Measurements from ENCODE around the gene RHCG. TPM values are rescaled to one million over a fixed set of nuclear protein-coding genes. Genes with fewer than 3 reads are reported as not detected.
A peak's percentile ranks its signal among the peaks of the same experiment; 100 is the strongest.

The RHCG gene
- not detected for polyA plus RNA-seq

DNA sequence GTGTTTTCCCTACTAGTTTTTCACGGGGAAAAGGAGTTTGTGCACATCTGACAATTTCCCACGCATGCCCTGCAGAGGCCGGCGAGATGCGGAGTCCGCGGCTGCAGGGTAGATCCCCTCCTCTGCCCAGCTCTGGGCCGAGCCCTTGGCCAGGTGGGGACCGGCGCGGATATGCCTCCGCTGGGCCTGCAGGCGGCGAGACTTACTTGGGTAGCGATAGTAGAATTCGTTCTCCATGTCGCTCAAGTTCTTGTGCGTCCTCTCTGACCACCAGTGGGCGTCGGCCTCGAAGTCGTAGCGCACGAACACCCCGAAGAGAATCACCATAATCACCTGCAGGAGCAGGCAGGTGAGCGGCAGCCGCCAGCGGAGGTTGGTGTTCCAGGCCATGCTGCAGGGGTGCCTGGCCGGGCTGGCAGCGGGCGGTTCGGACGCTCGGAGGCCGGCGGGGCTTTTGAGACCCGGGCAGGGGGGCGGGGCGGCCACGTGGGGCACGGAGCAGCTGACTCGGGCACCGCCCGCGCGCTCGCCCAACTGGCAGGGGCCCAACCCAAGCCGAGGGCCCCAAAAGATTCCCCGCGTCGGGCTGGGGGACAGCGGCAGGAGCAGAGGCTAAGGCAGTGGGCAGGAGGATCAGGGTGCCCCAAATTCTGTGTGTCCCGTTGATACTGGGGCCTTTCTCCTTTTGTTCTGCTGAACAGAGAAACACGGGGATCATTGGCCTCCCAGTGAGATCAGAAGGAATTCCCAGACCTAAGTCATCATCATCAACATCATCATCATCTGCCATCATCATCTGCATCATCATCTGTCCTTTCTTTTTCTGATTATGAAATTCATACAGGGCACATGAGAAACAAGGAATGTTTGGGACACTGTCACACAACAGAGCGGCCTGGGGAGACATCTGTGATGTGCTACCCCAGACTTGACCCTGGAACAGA lies at the start of gene RHCG:
Gene RHCG, minus strand, starts transcription at position 429 of the 944 bp plus-strand sequence. Its CDS starts 39 bp downstream, at position 390.
- Mint-ChIP-seq H3K36me3 (no peaks in the 10 kb centered on the region), H3K27me3 (peaks cover 42% of the 10 kb centered on the region), H3K27ac (no peak within 1 kb of the TSS), H3K9me3 (no peaks in the 10 kb centered on the region), H3K4me3 (peak within 1 kb of the TSS in 3 of 4 donors; percentile 58 to 75 (median 68)), H3K4me1 (peaks cover 0 to 5% (median 2%) of the 10 kb centered on the region in 3 donors)

- peaks cover 5% of the 10 kb centered on the region for H3K36me3 Mint-ChIP-seq
- no peak overlapping the region for H3K4me3 Mint-ChIP-seq
- no peak overlapping the region for H3K27ac Mint-ChIP-seq
- no peaks in the 10 kb centered on the region for H3K4me1 Mint-ChIP-seq
- H3K27me3 Mint-ChIP-seq = peaks cover 2% of the 10 kb centered on the region
- H3K9me3 Mint-ChIP-seq = peaks cover 0 to 8% (median 3%) of the 10 kb centered on the region in 3 donors
These were observed 47.0 kb upstream of the RHCG start for GRCh38 chr15:89543389-89543788.

- no peak overlapping the region for H3K4me3 Mint-ChIP-seq
- no peak overlapping the region for H3K27ac Mint-ChIP-seq
- no peaks in the 10 kb centered on the region for H3K4me1 Mint-ChIP-seq
- H3K27me3 Mint-ChIP-seq = peaks cover 4% of the 10 kb centered on the region
- H3K36me3 Mint-ChIP-seq = peaks cover 8% of the 10 kb centered on the region
- H3K9me3 Mint-ChIP-seq = peaks cover 0 to 12% (median 6%) of the 10 kb centered on the region in 3 donors
These were observed 46.0 kb upstream of the RHCG start for GRCh38 chr15:89542369-89542768.

DNA sequence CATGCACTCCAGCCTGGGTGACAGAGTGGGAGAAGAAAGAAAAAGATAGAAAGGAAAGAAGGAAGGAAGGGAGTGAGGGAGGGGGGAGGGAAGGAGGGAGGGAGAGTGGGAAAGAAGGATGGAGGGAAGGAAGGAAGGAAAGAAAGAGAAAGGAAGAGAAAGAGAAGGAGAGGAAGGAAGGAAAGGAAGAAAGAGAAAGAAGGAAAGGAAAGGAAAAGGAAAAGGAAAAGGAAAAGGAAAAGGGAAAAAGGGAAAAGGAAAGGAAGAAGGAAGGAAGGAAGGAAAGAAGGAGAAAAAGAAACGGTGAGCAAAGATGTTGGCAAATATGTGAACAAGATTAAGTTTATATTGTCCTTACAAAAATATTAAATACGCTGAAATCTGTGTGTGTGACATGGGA lies 42.6 kb upstream of the RHCG start:
- peaks cover 0 to 12% (median 7%) of the 10 kb centered on the region in 3 donors for H3K9me3 Mint-ChIP-seq
- H3K27ac Mint-ChIP-seq = no peak overlapping the region
- H3K27me3 Mint-ChIP-seq = peaks cover 8% of the 10 kb centered on the region
- peaks cover 0 to 1% (median 0%) of the 10 kb centered on the region in 3 donors for H3K4me1 Mint-ChIP-seq
- H3K36me3 Mint-ChIP-seq = peaks cover 5% of the 10 kb centered on the region
- no peak overlapping the region for H3K4me3 Mint-ChIP-seq

DNA sequence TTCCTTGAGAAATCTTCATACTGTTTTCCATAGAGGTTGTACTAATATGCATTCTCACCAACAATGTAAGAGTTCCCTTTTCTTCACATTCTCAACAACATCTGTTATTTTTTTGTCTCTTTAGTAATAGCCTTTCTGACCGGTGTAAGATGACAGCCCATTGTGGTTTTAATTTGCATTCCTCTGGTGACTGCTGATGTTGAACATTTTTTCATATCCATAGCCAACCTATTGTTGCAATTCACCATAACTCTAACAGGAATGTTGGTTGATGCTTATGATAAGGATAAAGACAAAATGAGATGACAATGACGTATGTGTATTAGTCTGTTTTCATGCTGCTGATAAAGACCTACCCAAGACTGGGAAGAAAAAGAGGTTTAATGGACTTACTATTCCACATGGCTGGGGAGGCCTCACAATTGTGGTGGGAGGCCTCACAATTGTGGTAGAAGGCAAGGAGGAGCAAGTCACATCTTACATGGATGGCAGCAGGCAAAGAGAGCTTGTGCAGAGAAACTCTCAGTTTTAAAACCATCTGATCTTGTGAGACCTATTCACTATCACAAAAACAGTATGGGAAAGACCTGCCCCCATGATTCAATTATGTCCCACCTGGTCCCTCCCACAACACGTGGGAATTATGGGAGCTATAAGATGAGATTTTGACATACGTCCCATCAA lies 37.6 kb upstream of the RHCG start:
- Mint-ChIP-seq H3K36me3 (peaks cover 3% of the 10 kb centered on the region), H3K4me1 (peaks cover 0 to 2% (median 0%) of the 10 kb centered on the region in 3 donors)

DNA sequence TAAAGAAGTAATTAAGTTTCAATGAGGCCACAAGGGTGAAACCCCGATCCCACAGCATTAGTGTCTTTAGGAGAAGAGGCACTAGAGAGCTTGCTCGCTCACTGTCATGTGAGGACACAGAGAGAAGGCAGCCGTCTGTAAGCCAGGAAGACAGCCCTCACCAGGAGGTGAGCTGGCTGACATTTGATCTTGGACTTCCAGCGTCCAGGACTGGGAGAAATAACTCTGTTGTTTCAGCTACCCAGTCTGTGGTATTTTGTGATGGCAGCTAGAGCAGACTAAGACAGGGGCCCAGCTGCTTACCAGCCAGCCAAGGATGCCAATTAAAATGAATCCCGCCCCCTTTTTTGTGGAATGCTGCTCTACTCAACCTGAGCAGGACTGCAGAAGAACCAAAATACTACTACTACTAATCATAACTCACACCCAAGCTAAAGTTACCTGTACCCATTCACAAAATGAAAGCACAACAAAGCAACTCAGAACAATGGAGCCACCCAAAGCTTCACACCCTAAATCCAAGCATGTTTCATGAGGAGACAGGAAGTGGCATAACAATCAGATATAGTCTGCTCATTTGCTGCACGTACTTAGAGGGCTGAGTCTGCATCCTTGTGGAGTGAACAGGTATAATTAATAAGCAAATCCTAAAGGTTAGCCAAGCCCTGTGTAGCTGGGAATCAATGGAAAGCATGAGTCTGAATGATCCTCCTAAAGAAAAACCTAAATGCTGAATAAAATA lies 35.6 kb upstream of the RHCG start:
- Mint-ChIP-seq H3K36me3 (no peaks in the 10 kb centered on the region), H3K9me3 (peaks cover 0 to 5% (median 3%) of the 10 kb centered on the region in 3 donors), H3K27ac (no peak overlapping the region), H3K27me3 (peaks cover 4% of the 10 kb centered on the region), H3K4me3 (no peak overlapping the region), H3K4me1 (peaks cover 0 to 2% (median 0%) of the 10 kb centered on the region in 3 donors)

More for the DNA sequence above, 37.6 kb upstream of the RHCG start:
- Mint-ChIP-seq H3K4me3 (no peak overlapping the region), H3K9me3 (peaks cover 0 to 11% (median 8%) of the 10 kb centered on the region in 3 donors), H3K27me3 (peaks cover 6% of the 10 kb centered on the region), H3K27ac (no peak overlapping the region)

- Mint-ChIP-seq H3K4me3 (peak overlapping the region in 1 of 4 donors; percentile 25), H3K27me3 (peaks cover 2% of the 10 kb centered on the region), H3K4me1 (peaks cover 0 to 2% (median 0%) of the 10 kb centered on the region in 3 donors), H3K36me3 (no peaks in the 10 kb centered on the region), H3K27ac (no peak overlapping the region), H3K9me3 (peaks cover 0 to 5% (median 3%) of the 10 kb centered on the region in 3 donors)
These were observed 34.6 kb upstream of the RHCG start for GRCh38 chr15:89530976-89531375.

- peaks cover 0 to 3% (median under 1%) of the 10 kb centered on the region in 3 donors for H3K9me3 Mint-ChIP-seq
- no peaks in the 10 kb centered on the region for H3K4me1 Mint-ChIP-seq
- no peaks in the 10 kb centered on the region for H3K27me3 Mint-ChIP-seq
- peaks cover 2% of the 10 kb centered on the region for H3K36me3 Mint-ChIP-seq
- no peak overlapping the region for H3K4me3 Mint-ChIP-seq
- H3K27ac Mint-ChIP-seq = no peak overlapping the region
These were observed 32.5 kb upstream of the RHCG start for GRCh38 chr15:89528757-89529352.

GRCh38 chr15:89526601-89527441 lies 30.4 kb upstream of the RHCG start:
- H3K27ac Mint-ChIP-seq = peak overlapping the region in 1 of 3 donors; percentile 67
- H3K9me3 Mint-ChIP-seq = no peaks in the 10 kb centered on the region
- peaks cover 0 to 7% (median 3%) of the 10 kb centered on the region in 3 donors for H3K4me1 Mint-ChIP-seq
- no peaks in the 10 kb centered on the region for H3K27me3 Mint-ChIP-seq
- H3K4me3 Mint-ChIP-seq = no peak overlapping the region
- peaks cover 2% of the 10 kb centered on the region for H3K36me3 Mint-ChIP-seq

DNA sequence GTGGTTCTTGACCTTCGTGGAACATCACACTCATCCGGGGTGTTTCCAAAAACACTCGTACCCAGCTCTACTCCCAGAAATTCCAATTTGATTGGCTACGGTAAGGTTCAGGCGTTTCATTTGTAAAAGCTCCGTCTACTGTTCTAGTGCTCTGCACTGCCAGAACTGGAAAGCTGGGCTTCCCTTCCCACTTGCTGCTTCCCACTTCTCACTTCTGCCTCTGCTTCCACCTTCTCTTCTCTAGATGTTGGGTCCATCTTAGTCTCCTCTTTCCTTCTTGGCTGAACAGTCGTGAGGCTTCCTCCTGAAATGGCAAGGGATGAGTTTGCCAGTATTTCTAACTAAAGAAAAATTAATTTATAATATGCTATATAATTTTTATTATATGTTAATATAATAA lies 29.8 kb upstream of the RHCG start:
- H3K4me1 Mint-ChIP-seq = peaks cover 0 to 7% (median 3%) of the 10 kb centered on the region in 3 donors
- H3K36me3 Mint-ChIP-seq = peaks cover 2% of the 10 kb centered on the region
- no peak overlapping the region for H3K27ac Mint-ChIP-seq
- H3K4me3 Mint-ChIP-seq = no peak overlapping the region
- H3K27me3 Mint-ChIP-seq = peaks cover 2% of the 10 kb centered on the region
- H3K9me3 Mint-ChIP-seq = no peaks in the 10 kb centered on the region

GRCh38 chr15:89524184-89524583 lies 27.8 kb upstream of the RHCG start:
- Mint-ChIP-seq H3K9me3 (peaks cover 0 to 6% (median 0%) of the 10 kb centered on the region in 3 donors), H3K4me1 (peaks cover 0 to 7% (median 3%) of the 10 kb centered on the region in 3 donors), H3K36me3 (peaks cover 5% of the 10 kb centered on the region), H3K27ac (no peak overlapping the region), H3K4me3 (no peak overlapping the region), H3K27me3 (peaks cover 2% of the 10 kb centered on the region)

- H3K36me3 Mint-ChIP-seq = peaks cover 5% of the 10 kb centered on the region
- peaks cover 0 to 7% (median 3%) of the 10 kb centered on the region in 3 donors for H3K4me1 Mint-ChIP-seq
- peaks cover 2% of the 10 kb centered on the region for H3K27me3 Mint-ChIP-seq
- no peak overlapping the region for H3K4me3 Mint-ChIP-seq
- peaks cover 0 to 6% (median 0%) of the 10 kb centered on the region in 3 donors for H3K9me3 Mint-ChIP-seq
- no peak overlapping the region for H3K27ac Mint-ChIP-seq
These were observed 26.7 kb upstream of the RHCG start for GRCh38 chr15:89523101-89523500.

DNA sequence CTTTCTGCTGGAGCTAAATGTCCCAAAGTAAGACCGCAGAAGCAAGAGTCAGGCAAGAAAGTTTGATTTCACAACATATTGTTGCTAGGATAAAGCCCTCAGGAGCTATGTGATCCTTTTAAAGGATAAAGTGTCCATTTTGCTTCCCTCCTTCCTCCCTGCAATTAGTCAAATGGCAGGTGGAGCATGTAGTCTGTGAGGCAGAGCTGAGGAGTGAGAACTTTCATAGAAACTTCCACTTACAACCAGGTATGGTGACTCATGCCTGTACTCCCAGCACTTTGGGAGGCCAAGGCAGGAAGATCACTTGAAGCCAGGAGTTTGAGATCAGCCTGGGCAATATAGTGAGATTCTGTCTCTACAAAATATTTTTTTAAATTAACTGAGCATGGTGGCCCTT lies 25.2 kb upstream of the RHCG start:
- Mint-ChIP-seq H3K4me1 (peaks cover 0 to 7% (median 3%) of the 10 kb centered on the region in 3 donors), H3K36me3 (peaks cover 5% of the 10 kb centered on the region), H3K27me3 (peaks cover 2% of the 10 kb centered on the region), H3K9me3 (peaks cover 0 to 6% (median 0%) of the 10 kb centered on the region in 3 donors), H3K27ac (no peak overlapping the region), H3K4me3 (no peak overlapping the region)
